Activated naive CD8-positive, alpha-beta T cell (primary cell): ENCODE measurements around the gene SMAD4.
"Not testable (repeated sequence)": the region's sequence is repeated elsewhere in the genome, so short reads cannot be mapped to it uniquely, and the experiment has no call there.

Experiments
- H3K27ac Mint-ChIP-seq: one replicate; pipeline ENCODE4 v1.8.0; 2021; ENCODE audit warnings: mixed read lengths
- H3K27me3 Mint-ChIP-seq: one replicate; pipeline ENCODE4 v1.8.0; 2021; ENCODE audit warnings: mixed read lengths
- H3K36me3 Mint-ChIP-seq: one replicate; pipeline ENCODE4 v1.8.0; 2021; ENCODE audit warnings: mixed read lengths
- H3K4me1 Mint-ChIP-seq: one replicate; pipeline ENCODE4 v1.8.0; 2021; ENCODE audit warnings: low read depth, mixed read lengths
- H3K4me3 Mint-ChIP-seq: one replicate; pipeline ENCODE4 v1.8.0; 2021; ENCODE audit warnings: mild to moderate bottlenecking, mixed read lengths
- H3K9me3 Mint-ChIP-seq: one replicate; pipeline ENCODE4 v1.8.0; 2021; ENCODE audit warnings: low read depth, mixed read lengths

Gene SMAD4

DNA sequence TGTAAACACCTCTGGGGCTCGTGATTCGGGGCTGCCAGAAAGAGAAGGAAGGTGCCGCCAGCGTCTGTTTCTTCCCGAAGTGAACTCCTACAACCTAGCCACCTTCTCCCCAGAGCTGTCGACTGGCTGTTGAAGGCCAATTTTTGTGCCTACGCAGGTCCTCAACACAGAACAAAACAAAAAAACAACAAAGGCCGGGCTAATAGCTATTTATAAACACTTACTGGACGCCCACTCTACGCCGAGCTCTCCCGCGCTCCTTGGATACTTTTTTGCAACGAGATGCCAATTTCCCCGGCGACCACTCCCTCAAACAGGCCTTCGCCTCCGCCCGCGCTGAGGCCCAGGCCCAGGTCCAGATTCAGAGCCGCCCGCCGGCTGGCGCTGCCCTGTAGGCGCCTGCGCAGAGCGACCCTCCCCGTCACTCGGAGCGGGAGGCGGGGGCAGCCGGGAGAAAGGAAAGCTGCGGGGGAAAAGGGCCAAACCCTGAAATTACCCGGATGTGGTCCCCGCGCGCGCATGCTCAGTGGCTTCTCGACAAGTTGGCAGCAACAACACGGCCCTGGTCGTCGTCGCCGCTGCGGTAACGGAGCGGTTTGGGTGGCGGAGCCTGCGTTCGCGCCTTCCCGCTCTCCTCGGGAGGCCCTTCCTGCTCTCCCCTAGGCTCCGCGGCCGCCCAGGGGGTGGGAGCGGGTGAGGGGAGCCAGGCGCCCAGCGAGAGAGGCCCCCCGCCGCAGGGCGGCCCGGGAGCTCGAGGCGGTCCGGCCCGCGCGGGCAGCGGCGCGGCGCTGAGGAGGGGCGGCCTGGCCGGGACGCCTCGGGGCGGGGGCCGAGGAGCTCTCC, at the start of gene SMAD4:
Gene SMAD4 (plus strand): TSS at position 520 of the 843 bp plus-strand sequence. CDS start 16,834 bp downstream, outside the sequence.
- Mint-ChIP-seq H3K36me3 (no peaks in the 10 kb centered on the region), H3K4me1 (peaks cover 60% of the 10 kb centered on the region)

DNA sequence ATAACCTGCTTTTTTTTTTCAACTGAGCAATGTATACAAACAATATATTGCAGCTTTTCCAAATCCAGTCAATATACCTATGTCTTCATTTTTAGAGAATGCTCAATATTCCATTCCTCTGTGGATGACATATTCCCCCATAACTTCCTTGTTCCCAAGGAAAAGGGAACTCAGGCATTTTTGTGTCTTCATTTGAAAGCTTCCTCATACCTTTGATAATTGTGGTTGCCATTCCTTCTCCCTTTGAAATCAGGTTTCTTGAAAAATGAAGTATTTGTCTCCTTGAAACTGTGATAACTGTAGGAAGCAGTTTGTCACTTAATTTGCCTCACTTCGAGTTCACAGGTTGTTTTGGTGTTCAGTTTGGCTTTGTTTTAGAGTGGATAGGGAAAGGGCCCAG, 48.6 kb upstream of the SMAD4 start:
- Mint-ChIP-seq H3K4me1 (peaks cover 3% of the 10 kb centered on the region), H3K9me3 (no peaks in the 10 kb centered on the region), H3K36me3 (peaks cover 22% of the 10 kb centered on the region), H3K27ac (no peak overlapping the region), H3K27me3 (no peaks in the 10 kb centered on the region), H3K4me3 (no peak overlapping the region)

More for the DNA sequence above, at the start of gene SMAD4:
- Mint-ChIP-seq H3K4me3 (peak within 1 kb of the TSS; percentile 99), H3K27ac (peak within 1 kb of the TSS; percentile 97), H3K27me3 (no peaks in the 10 kb centered on the region), H3K9me3 (no peaks in the 10 kb centered on the region)

DNA sequence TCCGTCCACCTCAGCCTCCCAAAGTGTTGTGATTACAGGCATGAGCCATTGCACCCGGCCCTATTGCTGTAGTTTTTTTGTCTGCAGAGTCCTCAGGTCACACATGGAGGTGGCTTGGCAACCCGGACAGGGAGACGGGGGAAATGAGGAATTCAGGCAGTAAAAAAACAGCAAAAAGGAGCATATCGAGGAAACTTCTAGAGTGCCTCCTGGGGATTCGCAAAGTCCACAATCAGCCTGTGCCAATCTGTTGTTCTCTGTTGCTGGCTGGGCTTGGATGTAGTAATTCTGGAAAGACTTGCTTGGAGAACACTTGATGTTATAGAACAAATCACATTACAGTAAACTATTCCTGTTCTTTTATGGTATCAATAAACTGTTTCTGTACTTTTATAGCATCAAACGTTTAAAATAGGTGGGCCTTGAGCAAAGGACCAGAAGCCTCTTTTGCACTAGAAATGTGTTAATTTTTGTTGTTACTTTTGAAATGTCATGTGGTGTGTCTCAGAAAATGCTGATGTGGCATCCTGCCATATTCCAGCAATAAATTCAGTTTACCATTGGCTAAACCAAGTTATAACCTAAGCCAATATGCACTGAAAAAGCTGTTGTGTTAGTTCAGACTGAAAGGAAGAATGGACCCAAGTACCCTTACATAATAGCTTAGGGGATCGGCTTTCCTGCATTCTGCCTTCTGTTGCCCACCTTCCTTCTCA, 47.8 kb upstream of the SMAD4 start:
- Mint-ChIP-seq H3K36me3 (peaks cover 20% of the 10 kb centered on the region), H3K27ac (no peak overlapping the region), H3K4me1 (peaks cover 3% of the 10 kb centered on the region)

DNA sequence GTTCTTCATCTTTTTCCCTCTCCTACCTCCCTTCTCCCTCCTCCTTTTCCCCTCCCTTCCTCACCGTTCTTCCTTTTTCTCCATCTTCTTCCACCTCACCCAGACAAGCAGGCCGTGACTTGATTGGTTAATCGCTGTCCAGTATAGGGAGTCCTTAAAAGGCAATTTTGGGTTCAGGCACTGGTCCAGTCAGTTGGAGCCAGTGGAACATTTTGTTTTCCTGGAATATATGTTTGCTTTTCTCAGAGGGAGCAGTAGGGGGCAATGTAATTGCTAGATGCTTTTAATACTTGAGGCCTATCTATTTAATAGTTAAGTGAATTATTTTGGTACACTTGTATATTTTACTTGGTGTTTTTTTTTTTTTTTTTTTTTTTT, 47.2 kb upstream of the SMAD4 start:
- Mint-ChIP-seq H3K27ac (no peak overlapping the region), H3K4me3 (no peak overlapping the region), H3K36me3 (peaks cover 21% of the 10 kb centered on the region), H3K9me3 (no peaks in the 10 kb centered on the region), H3K4me1 (peaks cover 3% of the 10 kb centered on the region), H3K27me3 (no peaks in the 10 kb centered on the region)

More for the DNA sequence above, 47.8 kb upstream of the SMAD4 start:
- no peaks in the 10 kb centered on the region for H3K27me3 Mint-ChIP-seq
- no peak overlapping the region for H3K4me3 Mint-ChIP-seq
- no peaks in the 10 kb centered on the region for H3K9me3 Mint-ChIP-seq

DNA sequence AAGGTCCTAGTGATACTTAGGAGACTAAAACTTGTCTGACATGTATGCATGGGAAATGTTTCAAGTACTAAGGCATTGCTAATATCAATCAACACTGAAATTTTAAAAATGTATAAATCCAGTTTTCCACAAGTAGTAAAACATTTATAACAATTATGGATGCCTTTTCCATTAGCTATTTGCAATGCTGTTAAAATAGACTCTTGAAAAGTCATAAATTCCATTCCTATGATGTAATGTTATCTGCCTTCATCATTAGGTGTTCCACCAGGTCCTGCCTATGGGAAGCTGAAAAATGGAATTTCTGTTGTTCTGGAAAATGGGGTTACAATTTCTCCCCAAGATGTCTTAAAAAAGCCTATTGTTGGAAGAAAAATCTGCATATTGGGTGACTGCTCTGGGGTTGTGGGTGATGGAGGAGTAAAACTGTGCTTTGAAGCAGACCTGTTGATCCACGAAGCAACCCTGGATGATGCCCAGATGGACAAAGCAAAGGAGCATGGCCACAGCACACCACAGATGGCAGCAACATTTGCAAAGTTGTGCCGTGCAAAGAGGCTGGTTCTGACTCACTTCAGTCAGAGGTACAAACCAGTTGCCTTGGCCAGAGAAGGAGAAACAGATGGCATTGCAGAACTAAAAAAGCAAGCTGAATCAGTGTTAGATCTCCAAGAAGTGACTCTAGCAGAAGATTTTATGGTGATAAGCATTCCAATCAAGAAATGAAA, 43.5 kb upstream of the SMAD4 start:
- Mint-ChIP-seq H3K27ac (no peak overlapping the region), H3K27me3 (no peaks in the 10 kb centered on the region), H3K9me3 (no peaks in the 10 kb centered on the region), H3K4me1 (peaks cover 3% of the 10 kb centered on the region), H3K36me3 (peaks cover 20% of the 10 kb centered on the region), H3K4me3 (no peak overlapping the region)

DNA sequence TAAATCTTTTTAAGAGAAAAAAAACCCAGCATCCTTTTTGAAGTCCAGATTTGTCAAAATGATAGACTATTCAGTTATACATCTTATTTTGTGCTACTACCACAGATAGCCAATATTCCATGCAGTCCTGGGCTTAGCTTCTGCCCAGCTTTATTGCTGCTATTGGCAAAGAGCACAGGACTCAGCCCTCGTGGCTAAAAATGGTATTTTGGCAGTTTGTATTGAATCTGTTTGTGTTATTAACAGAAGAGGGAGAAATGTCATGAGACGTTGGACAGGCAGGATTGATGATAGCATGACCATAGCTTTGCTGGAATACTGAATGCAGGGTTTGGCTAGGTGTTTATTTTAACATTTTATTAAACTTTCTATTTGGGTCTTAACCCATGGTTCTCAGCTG, 42.8 kb upstream of the SMAD4 start:
- Mint-ChIP-seq H3K36me3 (peaks cover 20% of the 10 kb centered on the region), H3K27me3 (no peaks in the 10 kb centered on the region), H3K4me3 (no peak overlapping the region), H3K27ac (no peak overlapping the region), H3K4me1 (peaks cover 3% of the 10 kb centered on the region), H3K9me3 (no peaks in the 10 kb centered on the region)

DNA sequence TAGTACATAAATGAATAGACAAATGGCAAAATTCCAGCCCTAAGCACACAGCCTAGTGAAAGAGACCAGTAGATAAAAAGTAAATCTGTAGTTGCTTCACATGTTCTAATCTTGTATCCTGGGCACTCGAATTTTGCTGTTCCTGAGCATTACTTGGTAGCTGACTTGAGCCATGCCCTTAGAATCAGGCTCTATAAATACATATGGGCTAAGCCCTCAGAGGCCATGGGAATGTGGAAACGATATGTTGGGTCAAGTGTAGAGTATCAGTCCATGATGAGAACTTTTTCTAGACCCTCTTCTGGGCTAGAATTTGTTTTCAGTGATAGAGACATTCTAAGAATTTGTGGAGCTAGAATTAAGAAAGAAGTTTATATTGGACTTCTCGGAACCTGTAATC, 40.3 kb upstream of the SMAD4 start:
- H3K9me3 Mint-ChIP-seq: peaks cover 1% of the 10 kb centered on the region
- H3K27me3 Mint-ChIP-seq: no peaks in the 10 kb centered on the region
- no peaks in the 10 kb centered on the region for H3K4me1 Mint-ChIP-seq
- peaks cover 17% of the 10 kb centered on the region for H3K36me3 Mint-ChIP-seq
- no peak overlapping the region for H3K27ac Mint-ChIP-seq
- no peak overlapping the region for H3K4me3 Mint-ChIP-seq

DNA sequence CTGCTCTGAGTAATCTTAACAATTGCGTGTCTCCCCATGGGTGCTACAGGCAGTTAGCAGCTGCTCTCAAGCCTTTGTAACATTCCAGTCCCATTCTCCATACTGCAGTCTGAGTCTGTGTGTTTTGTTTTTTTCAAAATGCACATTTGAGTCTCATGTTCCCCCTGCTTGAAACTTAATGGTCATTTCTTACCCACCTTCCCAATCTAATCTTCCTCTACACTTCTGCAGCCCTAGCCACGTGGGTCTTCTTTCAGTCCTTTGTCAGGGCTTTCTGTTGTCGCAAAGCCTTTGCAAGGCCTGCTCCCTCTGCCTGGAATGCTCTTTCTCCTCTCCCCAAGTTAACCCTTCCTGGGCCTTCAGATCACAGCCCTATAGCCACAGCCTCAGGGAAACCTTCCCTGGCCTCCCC, 37.7 kb upstream of the SMAD4 start:
- Mint-ChIP-seq H3K9me3 (peaks cover 7% of the 10 kb centered on the region), H3K4me3 (no peak overlapping the region), H3K36me3 (peaks cover 10% of the 10 kb centered on the region), H3K4me1 (no peaks in the 10 kb centered on the region), H3K27ac (no peak overlapping the region), H3K27me3 (no peaks in the 10 kb centered on the region)

DNA sequence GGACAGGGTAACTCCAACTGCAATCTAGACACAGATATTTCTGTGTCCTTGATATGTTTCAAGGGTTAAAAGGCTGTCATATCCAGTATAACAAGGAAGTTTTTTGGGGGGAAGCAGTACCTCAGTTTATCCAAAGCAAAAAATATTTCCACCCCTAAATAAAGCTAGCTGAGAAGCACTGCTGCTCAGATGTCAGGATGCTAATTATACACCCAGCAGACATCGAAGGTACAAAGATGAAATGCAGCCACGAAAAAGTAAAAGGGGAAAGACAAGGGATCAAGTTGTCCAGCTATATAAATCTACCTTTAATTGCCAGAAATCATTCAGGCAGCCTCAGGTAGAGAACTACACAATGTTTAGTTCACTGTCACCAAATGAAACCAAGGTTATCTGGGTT, 36.0 kb upstream of the SMAD4 start:
- Mint-ChIP-seq H3K27me3 (no peaks in the 10 kb centered on the region), H3K9me3 (peaks cover 7% of the 10 kb centered on the region), H3K27ac (no peak overlapping the region), H3K4me3 (no peak overlapping the region), H3K36me3 (peaks cover 6% of the 10 kb centered on the region), H3K4me1 (no peaks in the 10 kb centered on the region)

DNA sequence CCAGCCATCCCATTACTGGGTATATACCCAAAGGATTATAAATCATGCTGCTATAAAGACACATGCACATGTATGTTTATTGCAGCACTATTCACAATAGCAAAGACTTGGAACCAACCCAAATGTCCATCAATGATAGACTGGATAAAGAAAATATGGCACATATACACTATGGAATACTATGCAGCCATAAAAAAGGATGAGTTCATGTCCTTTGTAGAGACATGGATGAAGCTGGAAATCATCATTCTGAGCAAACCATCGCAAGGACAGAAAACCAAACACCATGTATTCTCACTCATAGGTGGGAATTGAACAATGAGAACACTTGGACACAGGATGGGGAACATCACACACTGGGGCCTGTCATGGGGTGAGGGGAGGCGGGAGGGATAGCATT, 26.8 kb upstream of the SMAD4 start:
- H3K4me3 Mint-ChIP-seq, H3K27ac Mint-ChIP-seq, H3K27me3 Mint-ChIP-seq, H3K4me1 Mint-ChIP-seq, H3K9me3 Mint-ChIP-seq: not testable (repeated sequence)
- H3K36me3 Mint-ChIP-seq: peaks cover 14% of the 10 kb centered on the region

DNA sequence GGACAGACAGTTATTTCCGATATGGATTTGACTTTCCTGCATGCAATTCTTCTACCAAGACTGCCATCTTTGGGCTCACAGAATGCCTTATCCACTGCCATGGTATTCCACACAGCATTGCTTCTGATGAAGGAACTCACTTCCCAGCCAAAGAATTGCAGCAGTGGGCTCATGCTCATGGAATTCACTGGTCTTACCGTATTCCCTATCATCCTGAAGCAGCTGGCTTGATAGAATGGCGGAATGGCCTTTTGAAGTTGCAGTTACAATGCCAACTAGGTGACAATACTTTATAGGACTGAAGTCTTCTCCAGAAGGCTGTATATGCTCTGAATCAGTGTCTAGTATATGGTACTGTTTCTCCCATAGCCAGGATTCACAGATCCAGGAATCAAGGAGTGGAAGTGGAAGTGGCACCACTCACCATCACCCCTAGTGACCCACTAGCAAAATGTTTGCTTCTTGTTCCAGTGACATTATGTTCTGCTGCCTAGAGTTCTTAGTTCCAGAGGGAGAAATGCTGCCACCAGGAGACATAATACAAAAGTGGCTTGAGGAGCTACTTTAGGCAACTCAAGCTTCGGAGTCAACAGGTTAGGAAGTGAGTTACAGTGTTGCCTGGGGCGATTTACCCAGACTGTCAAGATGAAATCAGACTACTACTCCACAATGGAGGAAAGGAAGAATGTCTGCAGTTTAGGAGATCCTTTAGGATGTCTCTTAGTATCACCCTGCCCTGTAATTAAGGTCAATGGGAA, 23.8 kb upstream of the SMAD4 start:
- H3K4me1 Mint-ChIP-seq: no peaks in the 10 kb centered on the region

DNA sequence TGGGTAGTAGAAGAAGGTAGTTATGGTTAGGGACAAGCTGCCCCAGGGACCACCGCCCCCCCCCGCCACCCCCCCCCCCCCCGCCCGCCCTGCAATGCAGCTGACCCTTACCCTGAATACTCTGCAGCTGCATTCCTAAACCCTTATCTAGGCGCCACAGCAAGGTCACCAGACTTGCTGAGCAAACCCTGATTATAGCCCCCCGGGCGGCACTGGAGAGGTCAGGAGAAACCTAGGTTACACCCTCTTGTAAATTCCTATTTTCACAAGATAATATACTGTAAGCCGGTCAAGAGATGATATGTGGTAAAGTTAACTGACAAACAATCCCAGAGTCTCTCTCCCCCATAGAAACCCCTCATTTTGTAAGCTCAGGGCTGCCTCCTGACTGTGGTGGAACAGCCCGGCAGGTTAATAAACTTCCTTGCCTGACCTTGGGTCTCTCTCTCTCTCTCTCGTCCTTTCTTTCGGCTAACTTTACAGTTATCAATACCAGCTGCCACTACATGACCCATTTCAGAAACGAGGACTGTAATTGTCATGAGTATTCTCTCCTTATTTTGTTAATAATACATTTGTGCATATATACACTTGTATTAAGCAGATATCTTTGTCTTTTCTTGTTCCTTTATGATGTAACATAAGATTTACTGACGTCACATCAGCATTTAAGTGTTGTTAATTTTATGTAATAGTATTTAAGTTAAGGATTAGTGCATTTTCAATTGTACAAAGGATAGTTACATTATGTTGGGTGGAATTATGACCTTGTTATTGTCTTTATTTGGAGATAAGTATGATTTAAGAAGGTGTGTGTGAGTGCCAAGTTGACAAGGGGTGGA, 22.8 kb upstream of the SMAD4 start:
- Mint-ChIP-seq H3K27me3 (no peaks in the 10 kb centered on the region), H3K4me3 (no peak overlapping the region), H3K36me3 (no peaks in the 10 kb centered on the region), H3K27ac (no peak overlapping the region), H3K9me3 (no peaks in the 10 kb centered on the region), H3K4me1 (no peaks in the 10 kb centered on the region)

More for the DNA sequence above, 23.8 kb upstream of the SMAD4 start:
- Mint-ChIP-seq H3K4me3 (no peak overlapping the region), H3K27ac (no peak overlapping the region), H3K9me3 (no peaks in the 10 kb centered on the region), H3K36me3 (peaks cover 6% of the 10 kb centered on the region), H3K27me3 (no peaks in the 10 kb centered on the region)

DNA sequence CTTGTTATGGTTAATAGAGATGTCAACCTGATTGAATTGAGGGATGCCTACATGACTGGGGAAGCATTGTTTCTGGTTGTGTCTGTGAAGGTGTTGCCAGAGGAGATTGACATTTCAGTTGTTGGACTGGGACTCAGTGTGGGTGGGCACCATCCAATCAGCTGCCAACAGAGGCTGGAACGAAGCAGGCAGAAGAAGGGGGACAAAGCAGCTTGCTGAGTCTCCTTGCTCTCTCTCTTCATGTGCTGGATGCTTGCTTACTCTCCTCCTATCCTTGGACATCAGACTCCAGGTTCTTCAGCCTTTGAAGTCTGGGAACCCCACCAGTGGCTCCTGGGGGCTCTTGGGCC, 22.2 kb upstream of the SMAD4 start:
- Mint-ChIP-seq H3K9me3 (no peaks in the 10 kb centered on the region), H3K27me3 (no peaks in the 10 kb centered on the region), H3K4me1 (no peaks in the 10 kb centered on the region), H3K4me3 (no peak overlapping the region), H3K36me3 (no peaks in the 10 kb centered on the region), H3K27ac (no peak overlapping the region)

DNA sequence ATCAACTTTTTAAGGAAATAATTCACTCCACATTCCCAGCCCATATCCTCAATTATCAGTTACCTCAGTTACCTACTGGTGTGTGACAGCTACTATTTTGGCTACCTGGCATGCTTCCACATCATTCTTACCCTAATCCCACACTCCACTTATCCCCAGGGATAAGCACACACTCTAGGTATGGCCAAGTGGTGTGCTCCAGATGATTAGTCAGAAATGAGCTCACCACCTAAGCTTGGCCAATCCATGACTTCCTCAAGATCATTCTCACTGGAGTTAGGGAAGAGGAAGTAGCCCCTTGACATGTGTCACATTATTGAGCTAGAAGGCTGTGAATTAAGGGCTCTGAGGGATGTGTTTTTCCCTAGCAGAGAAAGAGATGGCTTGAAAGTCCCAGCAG, 20.9 kb upstream of the SMAD4 start:
- no peaks in the 10 kb centered on the region for H3K4me1 Mint-ChIP-seq
- H3K9me3 Mint-ChIP-seq: no peaks in the 10 kb centered on the region
- H3K4me3 Mint-ChIP-seq: no peak overlapping the region
- no peak overlapping the region for H3K27ac Mint-ChIP-seq
- H3K36me3 Mint-ChIP-seq: peaks cover 2% of the 10 kb centered on the region
- H3K27me3 Mint-ChIP-seq: no peaks in the 10 kb centered on the region
